Activated CD8-positive, alpha-beta T cell treated with anti-CD3 and anti-CD28 coated beads for 36 hours (primary cell): Measurements from ENCODE around the gene FRS2. TPM values are rescaled to one million over a fixed set of nuclear protein-coding genes. Genes with fewer than 3 reads are reported as not detected.
A peak's percentile ranks its signal among the peaks of the same experiment; 100 is the strongest.

ENCODE experiments used
- ATAC-seq: fragments of 200-7000 bp; cut with Tn5 transposase; one replicate; pipeline ENCODE4 v1.10.0; 2021; ENCODE audit warnings: mild to moderate bottlenecking, moderate library complexity
- CTCF ChIA-PET: fragments of 350-600 bp; sonication (Branson Sonifier 250); formaldehyde crosslinking; loops from one replicate; lab custom pipeline; 2021; ENCODE audit warnings: antibody characterized with exemption; lab: Charles Lee
- POLR2A ChIA-PET: fragments of 350-600 bp; sonication (Branson Sonifier 250); formaldehyde crosslinking; loops from one replicate; lab custom pipeline; 2021; ENCODE audit warnings: antibody characterized with exemption; lab: Charles Lee
- DNase-seq: peaks from one replicate; pipeline ENCODE4 v3.0.0-alpha.2; 2020
- H3K27ac Mint-ChIP-seq: one replicate; pipeline ENCODE4 v1.8.0; 2021; ENCODE audit warnings: mild to moderate bottlenecking, mixed read lengths
- H3K27me3 Mint-ChIP-seq: one replicate; pipeline ENCODE4 v1.8.0; 2021; ENCODE audit warnings: mixed read lengths
- H3K36me3 Mint-ChIP-seq: one replicate; pipeline ENCODE4 v1.8.0; 2021; ENCODE audit warnings: low read depth, mixed read lengths
- H3K4me1 Mint-ChIP-seq: one replicate; pipeline ENCODE4 v1.8.0; 2021; ENCODE audit warnings: low read depth, mixed read lengths
- H3K4me3 Mint-ChIP-seq: one replicate; pipeline ENCODE4 v1.8.0; 2021; ENCODE audit warnings: mild to moderate bottlenecking, moderate library complexity, mixed read lengths
- H3K9me3 Mint-ChIP-seq: one replicate; pipeline ENCODE4 v1.8.0; 2021; ENCODE audit warnings: mixed read lengths
- CTCF ChIP-seq: fragments of 200-600 bp; IDR thresholded peaks from one replicate; pipeline ENCODE4 v1.8.0; 2022; ENCODE audit warnings: antibody characterized with exemption, mild to moderate bottlenecking
- intact Hi-C: fragments of 100-400 bp; cut with micrococcal nuclease; formaldehyde crosslinking; loops from one replicate; pipeline ENCODE4 v1.10.0; 2022
- total RNA-seq, 2 experiments: library from RNA; stranded (reverse); gene quantifications; one replicate each; pipeline ENCODE4 v1.2.3, GENCODE V29; 2021

FRS2 gene
- total RNA-seq, 2 experiments from 2014 or later = 8.3 to 10.5 TPM

DNA sequence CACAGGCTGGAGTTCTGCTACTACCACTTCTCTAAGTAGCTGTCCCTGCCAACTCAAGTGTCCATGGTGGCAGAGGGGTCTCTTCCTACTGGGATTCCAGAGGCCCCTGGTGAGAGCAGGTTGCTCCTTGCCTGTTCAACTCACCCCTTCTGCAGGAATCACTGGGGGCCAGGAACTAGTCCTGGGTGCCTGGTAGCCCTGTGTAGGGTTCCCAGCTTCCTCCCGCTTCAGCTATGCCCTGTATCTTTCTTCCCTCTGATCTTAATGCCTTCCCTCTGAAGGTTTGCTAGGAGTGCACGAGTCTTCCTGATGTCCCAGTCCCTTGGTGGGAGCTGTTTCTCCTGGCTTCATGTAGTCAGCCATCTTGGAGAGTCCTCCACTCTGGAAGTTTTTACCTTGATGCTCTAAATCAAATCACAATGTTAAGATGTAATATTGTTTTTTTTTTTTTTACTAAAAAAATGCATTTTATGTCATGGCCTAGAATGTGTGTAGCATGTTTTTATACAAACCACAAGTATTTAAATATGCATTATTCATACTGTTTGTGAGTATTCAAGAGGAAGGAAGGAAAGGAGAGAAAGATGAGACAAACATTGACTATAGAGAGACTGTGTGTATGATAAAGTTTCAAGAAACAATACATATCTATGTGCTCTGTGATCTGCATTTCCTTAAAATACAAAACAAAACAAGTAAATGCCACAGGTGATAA lies 54.7 kb downstream of the FRS2 start:
- H3K27me3 Mint-ChIP-seq = no peaks in the 10 kb centered on the region
- ChIA-PET POLR2A (no interaction called here), CTCF (no interaction called here)
- no peak for ATAC-seq
- no peak for TF ChIP-seq CTCF
- peaks cover 29% of the 10 kb centered on the region for H3K9me3 Mint-ChIP-seq
- H3K4me3 Mint-ChIP-seq = no peak overlapping the region
- H3K36me3 Mint-ChIP-seq = peaks cover 22% of the 10 kb centered on the region
- intact Hi-C loops = no loop called here
- H3K4me1 Mint-ChIP-seq = peaks cover 43% of the 10 kb centered on the region
- no peak for DNase-seq
- H3K27ac Mint-ChIP-seq = no peak overlapping the region

GRCh38 chr12:69527506-69528272 lies 57.5 kb downstream of the FRS2 start:
- Mint-ChIP-seq H3K9me3 (peaks cover 11% of the 10 kb centered on the region), H3K27ac (no peak overlapping the region), H3K4me3 (no peak overlapping the region), H3K36me3 (peaks cover 12% of the 10 kb centered on the region), H3K4me1 (peaks cover 32% of the 10 kb centered on the region), H3K27me3 (no peaks in the 10 kb centered on the region)
- no peak for TF ChIP-seq CTCF
- ChIA-PET POLR2A (no interaction called here), CTCF (interaction anchor here (1.2 to 1.6 kb wide), 4 partner anchors 24 to 170 kb away, joined by 3 to 4 read pairs (median 3); no protein-coding TSS in a partner anchor)
- ATAC-seq (peak; percentile 45), DNase-seq (no peak)
- intact Hi-C loops = no loop called here

- intact Hi-C loops = no loop called here
- Mint-ChIP-seq H3K27me3 (no peaks in the 10 kb centered on the region), H3K4me1 (peaks cover 31% of the 10 kb centered on the region), H3K36me3 (peaks cover 14% of the 10 kb centered on the region), H3K4me3 (no peak overlapping the region), H3K9me3 (no peaks in the 10 kb centered on the region), H3K27ac (no peak overlapping the region)
- no peak for DNase-seq
- ChIA-PET CTCF (interaction anchor here (1.2 to 1.9 kb wide), 5 partner anchors 9 to 171 kb away, joined by 3 to 5 read pairs (median 3); no protein-coding TSS in a partner anchor), POLR2A (no interaction called here)
- peak; percentile 24 for ATAC-seq
- TF ChIP-seq CTCF = no peak
These were observed 58.8 kb downstream of the FRS2 start for GRCh38 chr12:69529021-69529420.

GRCh38 chr12:69533844-69534243 lies 63.7 kb downstream of the FRS2 start:
- Mint-ChIP-seq H3K27me3 (no peaks in the 10 kb centered on the region), H3K4me1 (peaks cover 25% of the 10 kb centered on the region), H3K36me3 (peaks cover 15% of the 10 kb centered on the region), H3K4me3 (no peak overlapping the region), H3K9me3 (no peaks in the 10 kb centered on the region), H3K27ac (peak overlapping the region; percentile 30)
- DNase-seq = no peak
- ATAC-seq = no peak
- intact Hi-C loops = no loop called here
- ChIA-PET CTCF (interaction anchor here (1.1 to 1.5 kb wide), 4 partner anchors 21 to 175 kb away, joined by 3 to 4 read pairs (median 4); no protein-coding TSS in a partner anchor), POLR2A (no interaction called here)
- TF ChIP-seq CTCF = no peak
